RWPE2 (cell line): ENCODE measurements around the gene RNU6-9.

Experiments
- ATAC-seq: fragments of 200-7000 bp; cut with Tn5 transposase; 3 replicates; pipeline ENCODE4 v1.9.1; 2021; ENCODE audit warnings: low read depth
- DNase-seq: peaks from one replicate; pipeline ENCODE4 v3.0.0-alpha.2; 2020; ENCODE audit warnings: low spot score
- H3K27ac ChIP-seq: fragments of 450-650 bp; 2 replicates; pipeline ENCODE4 v1.5.1; 2017; ENCODE audit warnings: mild to moderate bottlenecking; ENCODE audit not compliant: poor library complexity, severe bottlenecking
- H3K27me3 ChIP-seq: fragments of 250-450 bp; sonication (Bioruptor Pico); 2 replicates; pipeline ENCODE4 v1.5.1; 2021; ENCODE audit warnings: mild to moderate bottlenecking, moderate library complexity; ENCODE audit not compliant: insufficient read depth, poor library complexity, severe bottlenecking
- H3K36me3 ChIP-seq: fragments of 250-450 bp; sonication (Bioruptor Pico); 2 replicates; pipeline ENCODE4 v1.5.1; 2020; ENCODE audit warnings: low read depth, mild to moderate bottlenecking, moderate library complexity
- H3K4me1 ChIP-seq: fragments of 250-450 bp; sonication (Bioruptor Pico); 2 replicates; pipeline ENCODE4 v1.5.1; 2021; ENCODE audit warnings: mild to moderate bottlenecking, moderate library complexity; ENCODE audit not compliant: insufficient read depth, poor library complexity, severe bottlenecking
- H3K4me3 ChIP-seq: fragments of 250-450 bp; sonication (Bioruptor Pico); 2 replicates; pipeline ENCODE4 v1.5.1; 2021; ENCODE audit warnings: mild to moderate bottlenecking, moderate library complexity; ENCODE audit not compliant: severe bottlenecking
- H3K9me3 ChIP-seq: fragments of 250-450 bp; sonication (Bioruptor Pico); 2 replicates; pipeline ENCODE4 v1.5.1; 2021; ENCODE audit warnings: mild to moderate bottlenecking, moderate library complexity; ENCODE audit not compliant: severe bottlenecking
- CTCF ChIP-seq: fragments of 450-650 bp; IDR thresholded peaks from one replicate; pipeline ENCODE4 v1.5.1; 2017; ENCODE audit warnings: mild to moderate bottlenecking, moderate library complexity; ENCODE audit not compliant: poor library complexity, severe bottlenecking

The RNU6-9 gene

GRCh38 chr19:907183-907853 lies 14.0 kb downstream of the RNU6-9 start:
- Histone ChIP-seq H3K27me3 (no peaks in the 10 kb centered on the region), H3K4me1 (peaks cover 10% of the 10 kb centered on the region), H3K9me3 (no peaks in the 10 kb centered on the region), H3K4me3 (no peak overlapping the region), H3K27ac (no peak overlapping the region), H3K36me3 (peaks cover 27% of the 10 kb centered on the region)
- ATAC-seq (no peak), DNase-seq (no peak)
- TF ChIP-seq CTCF: no peak

DNA sequence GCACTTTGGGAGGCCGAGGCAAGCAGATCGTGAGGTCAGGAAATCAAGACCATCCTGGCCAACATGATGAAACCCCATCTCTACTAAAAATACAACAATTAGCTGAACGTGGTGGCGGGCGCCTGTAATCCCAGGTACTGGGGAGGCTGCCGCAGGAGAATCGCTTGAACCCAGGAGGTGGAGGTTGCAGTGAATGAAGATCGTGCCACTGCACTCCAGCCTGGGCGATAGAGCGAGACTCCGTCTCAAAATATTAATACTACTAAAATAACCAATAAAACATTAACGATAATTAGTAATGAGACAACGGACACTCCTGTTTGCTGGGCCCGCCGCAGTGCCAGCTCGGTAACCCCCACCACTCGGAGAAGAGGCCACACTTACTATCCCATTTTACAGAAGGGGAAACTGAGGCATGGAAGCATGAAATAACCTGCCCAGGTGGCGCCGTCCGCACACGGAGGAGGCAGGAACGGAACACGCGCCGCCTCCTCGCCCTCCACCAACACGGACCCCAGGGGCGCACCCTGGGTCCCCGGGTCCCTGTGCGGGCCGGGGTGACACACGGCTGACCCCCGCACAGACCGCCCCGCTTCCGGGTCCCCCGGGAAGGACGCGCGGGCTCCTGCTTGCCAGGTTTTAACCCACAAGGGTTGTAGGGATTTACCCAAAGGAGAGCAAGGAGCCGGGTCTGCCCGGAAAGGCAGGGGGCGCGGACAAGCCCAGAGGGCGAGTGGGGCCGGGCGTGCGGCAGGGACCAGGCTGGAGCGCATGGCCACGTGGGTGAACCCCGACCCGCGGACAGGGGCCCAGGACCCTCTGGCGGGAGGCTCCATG lies 18.1 kb downstream of the RNU6-9 start:
- Histone ChIP-seq H3K4me1 (peaks cover 10% of the 10 kb centered on the region), H3K4me3 (no peak overlapping the region), H3K27ac (peak overlapping the region; percentile 69), H3K9me3 (no peaks in the 10 kb centered on the region), H3K36me3 (peaks cover 21% of the 10 kb centered on the region), H3K27me3 (no peaks in the 10 kb centered on the region)
- DNase-seq (no peak), ATAC-seq (no peak)
- no peak for TF ChIP-seq CTCF

GRCh38 chr19:912181-913079 lies 19.1 kb downstream of the RNU6-9 start:
- no peak for TF ChIP-seq CTCF
- peak; percentile 13; the same call in 1 of the 3 replicates for ATAC-seq
- peak overlapping the region; percentile 69 for H3K27ac ChIP-seq

DNA sequence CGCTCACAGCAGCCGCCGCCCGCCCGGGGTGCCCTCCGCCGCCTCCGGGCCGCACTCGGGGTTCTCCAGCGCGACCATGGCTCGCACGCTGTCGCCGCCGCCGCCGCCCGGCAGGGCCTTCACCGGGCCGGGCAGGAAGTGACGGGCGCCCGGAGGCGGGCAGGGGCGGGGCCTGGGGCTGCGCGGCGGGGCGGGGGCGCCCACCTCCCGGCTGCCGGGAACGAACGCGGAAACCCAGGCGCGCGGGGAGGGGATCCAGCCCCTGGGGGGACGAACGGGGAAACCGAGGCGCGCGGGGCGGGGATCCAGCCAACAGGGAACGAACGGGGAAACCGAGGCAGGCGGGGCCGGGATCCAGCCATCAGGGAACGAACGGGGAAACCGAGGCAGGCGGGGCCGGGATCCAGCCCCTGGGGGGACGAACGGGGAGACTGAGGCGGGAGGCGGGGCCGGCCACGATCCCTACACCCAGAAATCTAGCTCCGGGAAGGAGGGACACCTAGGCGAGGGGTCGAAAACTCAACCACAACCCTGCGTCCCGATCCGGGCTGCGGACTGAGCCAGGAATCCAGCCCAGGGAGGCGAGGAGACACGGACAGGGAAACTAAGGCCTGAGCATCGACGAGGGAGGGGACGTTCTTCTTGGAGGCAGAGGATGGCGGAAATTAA lies 19.9 kb downstream of the RNU6-9 start, which contains the start of gene R3HDM4:
Gene R3HDM4, minus strand, starts transcription at position 140 of the 669 bp plus-strand sequence. Its CDS starts 62 bp downstream, at position 78.
- Histone ChIP-seq H3K4me1 (peaks cover 10% of the 10 kb centered on the region), H3K27me3 (peaks cover 12% of the 10 kb centered on the region), H3K4me3 (peak within 1 kb of the TSS; percentile 72), H3K36me3 (peaks cover 16% of the 10 kb centered on the region), H3K9me3 (no peaks in the 10 kb centered on the region), H3K27ac (peak within 1 kb of the TSS; percentile 69)
- ATAC-seq (peak; percentile 54; the same call in 2 of the 3 replicates), DNase-seq (peak; percentile 36)
- no peak for TF ChIP-seq CTCF

More at GRCh38 chr19:912181-913079, 19.1 kb downstream of the RNU6-9 start:
- DNase-seq: peak; percentile 49
- Histone ChIP-seq H3K36me3 (peaks cover 21% of the 10 kb centered on the region), H3K4me3 (peak overlapping the region; percentile 72), H3K4me1 (peaks cover 10% of the 10 kb centered on the region), H3K9me3 (no peaks in the 10 kb centered on the region), H3K27me3 (peaks cover 5% of the 10 kb centered on the region)
